Dendritic cell treated with granulocyte-macrophage colony-stimulating factor and Interleukin-4, amounts not matched to agents 40 ng/mL and 50 ng/mL, for 4 days (primary cell): Measurements from ENCODE around the gene RELL2.
A peak's percentile ranks its signal among the peaks of the same experiment; 100 is the strongest.
"Not testable (repeated sequence)": the region's sequence is repeated elsewhere in the genome, so short reads cannot be mapped to it uniquely, and the experiment has no call there.

Experiments
- H3K27ac Mint-ChIP-seq: one replicate; pipeline ENCODE4 v1.8.0; 2022; ENCODE audit warnings: mild to moderate bottlenecking, mixed read lengths
- H3K27me3 Mint-ChIP-seq: one replicate; pipeline ENCODE4 v1.8.0; 2022; ENCODE audit warnings: mild to moderate bottlenecking, mixed read lengths
- H3K36me3 Mint-ChIP-seq: one replicate; pipeline ENCODE4 v1.8.0; 2022; ENCODE audit warnings: low read depth, mixed read lengths
- H3K4me1 Mint-ChIP-seq: one replicate; pipeline ENCODE4 v1.8.0; 2022; ENCODE audit warnings: low read depth, mixed read lengths
- H3K4me3 Mint-ChIP-seq: one replicate; pipeline ENCODE4 v1.8.0; 2022; ENCODE audit warnings: mild to moderate bottlenecking, moderate library complexity, mixed read lengths
- H3K9me3 Mint-ChIP-seq: one replicate; pipeline ENCODE4 v1.8.0; 2022; ENCODE audit warnings: mixed read lengths
- intact Hi-C: fragments of 100-400 bp; cut with micrococcal nuclease; formaldehyde crosslinking; loops from one replicate; pipeline ENCODE4 v1.15.0; 2022

Gene RELL2

DNA sequence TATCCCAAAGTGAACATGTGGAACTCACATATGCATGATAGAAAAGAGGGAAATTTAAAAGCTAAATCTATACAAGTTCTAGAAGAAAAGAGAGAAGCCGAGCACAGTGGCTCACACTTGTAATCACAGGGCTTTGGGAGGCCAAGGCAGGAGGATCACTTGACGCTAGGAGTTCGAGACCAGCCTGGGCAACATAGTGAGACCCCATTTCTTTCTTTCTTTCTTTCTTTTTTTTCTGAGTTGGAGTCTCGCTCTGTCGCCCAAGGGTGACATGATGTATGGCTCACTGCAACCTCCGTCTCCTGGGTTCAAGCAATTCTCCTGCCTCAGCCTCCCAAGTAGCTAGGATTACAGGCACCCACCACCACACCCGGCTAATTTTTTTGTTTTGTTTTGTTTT is 26.9 kb upstream of the RELL2 start:
- Mint-ChIP-seq H3K36me3 (peaks cover 32% of the 10 kb centered on the region), H3K27ac (peak overlapping the region; percentile 16), H3K4me1 (peaks cover 73% of the 10 kb centered on the region)
- H3K27me3 Mint-ChIP-seq, intact Hi-C loops, H3K4me3 Mint-ChIP-seq, H3K9me3 Mint-ChIP-seq: not testable (repeated sequence)

DNA sequence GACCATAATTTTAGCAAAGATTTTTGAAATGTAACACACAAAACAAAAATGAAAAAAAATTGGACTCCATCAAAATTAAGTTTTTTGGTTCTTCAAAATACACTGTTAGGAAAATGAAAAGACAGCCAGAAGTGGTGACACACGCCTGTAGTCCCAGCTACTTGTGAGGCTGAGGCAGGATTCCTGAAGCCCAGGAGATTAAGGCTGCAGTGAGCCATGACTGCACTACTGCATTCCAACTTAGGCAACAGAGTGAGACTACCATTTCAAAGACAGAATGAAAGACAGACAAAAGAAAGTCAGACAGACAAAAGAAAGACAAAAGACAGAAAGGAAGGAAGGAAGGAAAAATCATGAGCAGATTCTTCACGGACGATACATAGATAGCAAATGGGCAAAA is 25.5 kb upstream of the RELL2 start:
- intact Hi-C loops, result no loop called here
- H3K4me1 Mint-ChIP-seq, result peaks cover 73% of the 10 kb centered on the region
- H3K9me3 Mint-ChIP-seq, result no peaks in the 10 kb centered on the region
- H3K4me3 Mint-ChIP-seq, result no peak overlapping the region
- H3K36me3 Mint-ChIP-seq, result peaks cover 32% of the 10 kb centered on the region
- H3K27me3 Mint-ChIP-seq, result no peaks in the 10 kb centered on the region
- H3K27ac Mint-ChIP-seq, result peak overlapping the region; percentile 16

DNA sequence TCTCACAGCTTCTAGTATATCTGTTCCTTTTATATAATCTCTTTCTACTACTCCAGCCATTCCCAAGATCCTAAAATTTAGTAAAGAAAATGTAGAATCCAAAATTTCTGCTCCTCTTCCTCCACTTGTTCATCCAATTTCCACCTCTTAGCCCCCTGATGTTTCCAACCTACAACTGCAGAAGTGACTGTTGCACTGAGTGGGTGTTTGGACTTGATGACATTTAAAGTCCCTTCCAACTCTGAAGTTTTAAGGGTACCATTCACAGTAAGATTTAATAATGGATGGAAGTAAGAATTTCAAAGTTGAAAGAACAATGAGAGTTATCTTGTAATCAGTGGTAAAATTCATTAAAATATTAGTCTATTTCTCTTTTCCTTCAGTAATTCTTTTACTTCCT is 23.5 kb upstream of the RELL2 start:
- H3K36me3 Mint-ChIP-seq, result peaks cover 29% of the 10 kb centered on the region
- intact Hi-C loops, result no loop called here

DNA sequence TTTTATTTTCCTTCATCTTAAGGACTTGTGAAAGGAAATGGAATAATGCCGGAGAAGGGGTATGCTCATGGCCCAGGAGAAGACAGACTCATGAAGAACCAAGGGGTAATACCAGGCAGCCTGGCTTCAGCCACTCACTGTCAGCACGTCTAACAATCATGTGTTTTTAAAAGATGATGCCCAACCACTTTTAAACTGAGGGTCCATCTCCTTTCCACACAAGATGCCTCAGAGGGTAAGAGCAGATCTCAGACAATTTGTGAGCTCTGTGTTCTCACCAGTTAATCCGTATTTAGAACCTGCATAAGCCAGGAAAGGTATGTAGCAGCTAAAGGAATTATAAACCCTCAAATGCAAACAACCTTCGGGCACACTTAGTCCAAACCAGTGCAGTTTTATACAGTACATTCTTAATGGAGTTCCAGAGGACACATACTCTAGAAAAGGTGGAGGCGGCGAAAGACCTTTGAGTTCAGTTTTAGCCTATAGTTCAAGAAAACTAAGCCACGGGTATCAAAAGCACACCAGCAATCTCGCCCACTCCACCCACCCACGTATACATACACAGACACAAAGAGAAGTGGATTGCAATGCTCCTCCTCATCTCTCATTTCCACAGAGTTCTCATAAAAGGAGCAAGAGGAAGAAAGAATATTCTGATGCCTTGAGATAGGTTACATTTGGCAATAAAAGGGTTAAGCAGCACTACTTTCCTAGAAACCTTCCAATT is 20.6 kb upstream of the RELL2 start:
- intact Hi-C loops, result no loop called here
- peak overlapping the region; percentile 92 for H3K27ac Mint-ChIP-seq
- no peaks in the 10 kb centered on the region for H3K9me3 Mint-ChIP-seq
- H3K27me3 Mint-ChIP-seq, result no peaks in the 10 kb centered on the region
- H3K4me1 Mint-ChIP-seq, result peaks cover 66% of the 10 kb centered on the region
- peak overlapping the region; percentile 92 for H3K4me3 Mint-ChIP-seq
- peaks cover 31% of the 10 kb centered on the region for H3K36me3 Mint-ChIP-seq

More for the DNA sequence above, 23.5 kb upstream of the RELL2 start:
- Mint-ChIP-seq H3K27me3 (no peaks in the 10 kb centered on the region), H3K27ac (peak overlapping the region; percentile 59), H3K9me3 (no peaks in the 10 kb centered on the region), H3K4me3 (peak overlapping the region; percentile 11), H3K4me1 (peaks cover 77% of the 10 kb centered on the region)

DNA sequence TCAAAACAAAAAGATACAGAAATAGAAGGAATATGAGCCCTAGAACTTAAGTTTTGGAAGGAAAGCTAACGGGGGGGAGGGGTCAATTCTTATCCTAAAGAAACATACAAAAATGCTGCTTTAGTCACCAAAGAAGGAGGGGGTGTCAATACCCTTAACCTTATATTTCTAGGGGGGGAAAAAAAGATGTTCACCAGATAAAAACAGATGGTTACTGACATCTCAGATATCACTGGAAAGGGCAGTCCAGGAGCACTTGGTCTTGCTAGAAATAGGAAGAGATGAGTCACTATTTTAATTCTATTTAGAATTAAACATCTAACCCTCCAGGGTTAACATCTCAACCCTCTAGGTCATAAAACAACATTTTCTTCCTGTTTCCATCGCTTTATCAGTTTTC is 19.7 kb upstream of the RELL2 start:
- intact Hi-C loops, result no loop called here

DNA sequence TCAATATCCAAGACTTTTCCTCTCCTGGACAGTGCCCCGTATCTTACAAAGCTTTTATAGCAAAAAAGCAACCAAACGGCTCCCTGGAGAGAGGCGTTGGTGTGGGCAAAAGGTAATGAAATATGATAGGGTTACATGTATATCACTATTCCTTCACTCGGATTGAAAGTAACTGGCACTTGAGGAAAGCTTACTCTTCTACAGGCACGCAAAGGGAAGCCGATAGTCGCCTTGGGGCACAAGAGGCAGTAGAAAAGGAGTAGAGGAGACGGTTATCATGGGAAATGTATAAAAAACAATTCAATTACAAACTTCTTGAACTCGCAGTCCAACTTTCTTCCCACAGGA is 19.1 kb upstream of the RELL2 start:
- peak overlapping the region; percentile 92 for H3K27ac Mint-ChIP-seq
- H3K27me3 Mint-ChIP-seq, result no peaks in the 10 kb centered on the region
- H3K4me1 Mint-ChIP-seq, result peaks cover 70% of the 10 kb centered on the region
- H3K9me3 Mint-ChIP-seq, result no peaks in the 10 kb centered on the region
- intact Hi-C loops, result loop anchor here (2.0 kb wide), 2 partner anchors 13 to 17 kb away; no protein-coding TSS in a partner anchor
- H3K4me3 Mint-ChIP-seq, result peak overlapping the region; percentile 92
- peaks cover 40% of the 10 kb centered on the region for H3K36me3 Mint-ChIP-seq

More for the DNA sequence above, 19.7 kb upstream of the RELL2 start:
- Mint-ChIP-seq H3K27ac (peak overlapping the region; percentile 92), H3K36me3 (peaks cover 35% of the 10 kb centered on the region), H3K27me3 (no peaks in the 10 kb centered on the region), H3K4me3 (peak overlapping the region; percentile 92), H3K4me1 (peaks cover 69% of the 10 kb centered on the region), H3K9me3 (no peaks in the 10 kb centered on the region)

DNA sequence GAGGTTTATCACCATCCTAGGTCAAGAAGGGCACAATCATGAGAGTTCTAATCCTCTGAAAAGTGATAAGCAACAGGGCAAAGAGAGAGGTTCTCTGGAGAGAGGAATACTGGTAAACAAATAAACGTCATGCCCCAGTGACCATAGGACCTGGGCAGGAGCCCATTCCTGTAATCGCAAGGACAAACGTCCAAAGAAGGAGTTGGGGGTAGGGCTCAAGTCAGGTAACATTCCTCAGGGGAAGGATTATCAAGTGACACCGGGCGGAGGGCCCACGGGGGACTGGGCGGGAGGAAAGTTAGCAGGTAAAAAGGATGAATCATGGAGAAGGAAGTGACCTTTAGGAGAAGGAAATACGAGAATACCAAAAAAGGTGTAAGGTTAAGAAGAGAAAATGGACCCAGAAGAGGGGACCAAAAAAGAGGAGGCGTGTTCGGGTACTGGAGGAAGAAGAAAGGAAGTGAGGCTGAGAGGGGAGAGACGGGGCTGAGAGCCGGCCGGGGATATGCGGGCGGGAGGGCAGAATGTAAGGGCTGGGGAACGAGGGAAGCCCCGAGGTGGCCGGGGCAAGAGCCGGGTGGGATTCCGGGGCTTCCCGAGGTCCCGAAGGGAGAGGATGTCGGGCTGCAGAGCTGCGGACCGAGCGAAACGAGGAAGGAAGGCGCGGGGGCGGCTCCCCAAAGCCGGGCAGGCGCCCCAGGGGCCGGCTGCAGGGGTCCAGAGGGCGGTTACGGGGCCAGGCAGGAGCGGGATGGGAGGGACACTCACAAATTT is 18.6 kb upstream of the RELL2 start:
- Mint-ChIP-seq H3K9me3 (no peaks in the 10 kb centered on the region), H3K4me1 (peaks cover 70% of the 10 kb centered on the region), H3K27me3 (no peaks in the 10 kb centered on the region), H3K4me3 (peak overlapping the region; percentile 92), H3K27ac (peak overlapping the region; percentile 92), H3K36me3 (peaks cover 46% of the 10 kb centered on the region)
- intact Hi-C loops, result loop anchor here (2.0 kb wide), 2 partner anchors 13 to 17 kb away; no protein-coding TSS in a partner anchor

DNA sequence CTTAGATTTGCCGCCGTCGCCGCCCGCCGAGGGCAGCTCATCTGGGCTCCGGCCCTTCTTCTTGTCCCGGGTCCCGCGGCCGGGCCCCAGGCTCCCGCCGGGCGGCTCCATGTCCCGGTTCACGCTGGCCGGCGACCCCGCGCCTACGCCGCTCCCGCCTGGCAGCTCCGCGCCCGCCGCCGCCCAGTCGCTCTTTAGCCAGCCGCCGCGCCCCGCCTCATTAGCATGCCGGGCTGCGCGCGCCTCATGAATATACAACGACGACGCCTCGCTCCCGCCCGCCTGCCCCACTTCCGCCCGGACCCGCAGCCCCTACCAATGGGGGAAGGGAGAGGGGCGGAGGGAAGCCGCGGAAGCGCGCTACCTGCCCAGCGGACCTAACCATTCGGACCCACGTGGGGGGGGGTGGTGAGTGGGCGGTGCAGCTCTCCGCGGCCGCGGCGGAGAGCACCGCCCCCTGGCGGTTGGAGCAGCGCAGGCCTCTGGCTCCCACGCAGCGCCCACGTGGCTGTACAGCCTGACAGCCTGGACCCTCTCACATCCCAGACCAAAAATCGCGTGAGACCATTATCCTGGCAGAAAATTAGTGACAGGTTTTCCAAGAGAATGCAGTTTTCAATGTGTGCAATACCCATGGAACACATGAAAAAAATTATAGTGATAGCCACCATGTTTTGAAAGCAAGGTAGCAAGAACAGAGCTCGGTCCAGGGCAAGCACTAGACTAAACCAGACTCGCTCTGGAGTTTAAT is 17.8 kb upstream of the RELL2 start, which contains the start of gene DIAPH1:
Gene DIAPH1, minus strand, starts transcription at position 197 of the 751 bp plus-strand sequence. Its CDS starts 86 bp downstream, at position 111.
- H3K36me3 Mint-ChIP-seq, result peaks cover 53% of the 10 kb centered on the region
- peak within 1 kb of the TSS; percentile 92 for H3K27ac Mint-ChIP-seq
- no peaks in the 10 kb centered on the region for H3K9me3 Mint-ChIP-seq
- no peaks in the 10 kb centered on the region for H3K27me3 Mint-ChIP-seq
- intact Hi-C loops, result loop anchor here (1.0 to 2.0 kb wide), 3 partner anchors 14 to 27 kb away; no protein-coding TSS in a partner anchor
- H3K4me3 Mint-ChIP-seq, result peak within 1 kb of the TSS; percentile 92
- H3K4me1 Mint-ChIP-seq, result peaks cover 70% of the 10 kb centered on the region

DNA sequence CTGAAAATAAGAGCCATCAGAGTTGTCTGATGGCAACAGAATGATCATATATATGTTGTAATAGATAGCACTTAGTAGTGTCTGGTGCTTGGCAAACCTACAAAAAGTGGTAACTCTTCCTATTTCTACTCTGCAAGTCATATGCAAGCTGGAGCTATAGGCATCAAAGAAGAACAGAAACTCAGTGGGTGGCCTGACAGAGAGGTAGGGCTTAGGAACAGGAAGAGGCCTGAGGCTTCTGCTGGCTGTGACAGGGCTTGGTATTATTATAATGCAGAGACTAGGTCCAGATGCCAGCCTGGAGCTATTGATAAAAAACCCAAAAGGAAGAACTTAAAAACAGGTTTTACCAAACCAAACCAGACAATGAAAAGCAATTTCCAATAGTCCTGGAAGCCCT is 13.6 kb upstream of the RELL2 start:
- H3K4me1 Mint-ChIP-seq, result peaks cover 75% of the 10 kb centered on the region
- H3K27ac Mint-ChIP-seq, result peak overlapping the region; percentile 90
- H3K27me3 Mint-ChIP-seq, result no peaks in the 10 kb centered on the region
- H3K9me3 Mint-ChIP-seq, result no peaks in the 10 kb centered on the region
- peaks cover 87% of the 10 kb centered on the region for H3K36me3 Mint-ChIP-seq
- peak overlapping the region; percentile 56 for H3K4me3 Mint-ChIP-seq
- intact Hi-C loops, result no loop called here

DNA sequence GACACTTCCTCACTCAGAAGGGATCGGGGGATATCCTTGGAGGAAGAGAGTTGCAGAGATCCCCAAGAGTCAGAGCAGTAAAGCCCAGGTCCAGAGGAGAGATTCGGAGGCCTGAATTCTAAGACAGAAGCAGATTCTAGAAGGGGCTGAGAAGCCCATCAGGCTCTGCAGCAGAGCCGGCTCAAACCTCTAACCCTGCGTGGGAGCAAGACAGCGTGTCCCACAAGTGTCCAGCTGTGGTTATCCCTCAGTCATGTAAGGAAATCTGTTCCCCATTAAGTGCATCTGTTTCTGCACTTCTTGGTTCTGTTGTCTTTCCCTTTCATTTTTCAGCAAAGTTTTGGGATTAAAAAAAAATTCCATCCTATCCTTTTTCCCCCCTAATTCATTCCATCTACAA is 13.2 kb upstream of the RELL2 start:
- intact Hi-C loops, result no loop called here
- Mint-ChIP-seq H3K4me3 (peak overlapping the region; percentile 56), H3K27me3 (no peaks in the 10 kb centered on the region), H3K9me3 (no peaks in the 10 kb centered on the region), H3K4me1 (peaks cover 78% of the 10 kb centered on the region), H3K36me3 (peaks cover 87% of the 10 kb centered on the region), H3K27ac (peak overlapping the region; percentile 90)

DNA sequence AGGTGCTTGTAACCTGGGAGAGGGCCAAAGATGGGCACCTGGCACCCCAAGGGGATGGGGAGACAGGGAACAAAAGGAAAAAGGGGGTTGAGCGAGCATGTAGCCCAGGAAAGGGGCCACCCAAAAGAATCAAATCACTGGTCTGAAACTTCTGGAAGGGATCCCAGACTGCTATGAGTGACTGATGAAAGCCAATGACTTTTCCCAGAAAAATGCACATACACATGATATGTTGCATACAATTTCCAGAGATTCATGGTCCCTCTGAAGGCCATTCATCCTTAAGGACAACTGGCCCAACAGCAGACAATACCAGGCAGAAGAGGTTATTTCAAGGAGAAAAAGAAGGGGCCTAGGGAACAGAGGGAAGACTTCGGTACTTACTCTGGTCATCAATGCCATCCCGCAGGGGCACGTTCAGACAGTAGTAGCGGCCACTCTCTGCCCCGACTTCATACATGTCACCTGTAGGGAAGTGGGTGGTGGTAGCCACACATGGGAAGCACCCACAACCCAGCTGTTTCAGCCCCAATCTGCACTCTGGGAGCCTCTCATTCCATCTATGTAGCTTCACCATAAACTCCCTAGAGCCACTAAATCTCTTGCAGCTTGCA is 8.5 kb upstream of the RELL2 start:
- H3K27ac Mint-ChIP-seq, result peak overlapping the region; percentile 82
- H3K4me3 Mint-ChIP-seq, result no peak overlapping the region
- H3K27me3 Mint-ChIP-seq, result no peaks in the 10 kb centered on the region
- no peaks in the 10 kb centered on the region for H3K9me3 Mint-ChIP-seq
- H3K36me3 Mint-ChIP-seq, result peaks cover 85% of the 10 kb centered on the region
- intact Hi-C loops, result no loop called here
- peaks cover 71% of the 10 kb centered on the region for H3K4me1 Mint-ChIP-seq

DNA sequence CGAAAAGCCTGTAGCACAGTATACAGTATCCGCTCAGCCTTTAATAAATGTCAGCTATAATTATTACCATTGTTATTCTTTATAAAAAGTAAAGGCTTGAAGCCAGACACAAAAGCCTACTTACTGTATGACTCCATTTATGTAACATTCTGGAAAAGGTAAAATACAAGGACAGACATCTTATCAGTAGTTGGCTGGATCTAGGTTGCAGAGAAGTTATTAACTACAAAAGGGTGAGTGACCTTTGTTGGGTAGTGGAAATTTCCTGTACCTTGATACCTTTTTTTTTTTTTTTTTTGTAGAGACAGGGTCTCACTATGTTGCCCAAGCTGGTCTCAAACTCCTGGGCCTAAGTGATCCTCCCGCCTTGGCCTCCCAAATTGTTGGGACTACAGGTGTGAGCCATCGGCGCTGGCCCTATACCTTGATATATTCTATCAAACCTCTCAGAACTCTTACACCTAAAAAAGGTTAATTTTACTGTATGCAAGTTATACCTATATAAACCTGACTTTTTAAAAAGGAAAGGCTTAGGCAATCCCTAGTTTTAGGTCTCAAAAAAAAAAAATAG is 6.1 kb upstream of the RELL2 start:
- no peak overlapping the region for H3K27ac Mint-ChIP-seq
- intact Hi-C loops, result loop anchor here (5.0 kb wide), 1 partner anchor 38 kb away; no protein-coding TSS in a partner anchor
- H3K4me1 Mint-ChIP-seq, result peaks cover 72% of the 10 kb centered on the region
- peaks cover 80% of the 10 kb centered on the region for H3K36me3 Mint-ChIP-seq
- no peaks in the 10 kb centered on the region for H3K9me3 Mint-ChIP-seq
- no peak overlapping the region for H3K4me3 Mint-ChIP-seq
- H3K27me3 Mint-ChIP-seq, result no peaks in the 10 kb centered on the region

DNA sequence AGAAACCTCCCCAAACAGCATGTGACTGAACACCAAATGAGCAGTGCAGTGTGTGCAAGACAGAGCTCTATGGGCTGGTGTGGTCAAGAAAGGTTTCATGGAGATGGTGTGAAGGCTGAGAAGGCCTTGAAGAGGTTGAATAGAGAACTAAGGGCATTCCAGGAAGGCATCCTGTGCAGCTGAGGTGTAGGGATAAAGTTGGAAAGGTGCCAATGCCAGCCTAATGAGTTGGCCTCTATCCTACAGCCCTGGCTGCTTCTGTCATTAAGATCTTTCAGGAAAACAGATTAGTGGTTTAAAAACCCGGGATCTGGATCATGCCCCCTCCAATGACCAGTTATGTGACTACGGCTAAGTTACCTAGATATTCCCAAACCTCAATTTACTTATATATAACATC is 4.1 kb upstream of the RELL2 start:
- no peaks in the 10 kb centered on the region for H3K9me3 Mint-ChIP-seq
- H3K4me1 Mint-ChIP-seq, result peaks cover 62% of the 10 kb centered on the region
- H3K36me3 Mint-ChIP-seq, result peaks cover 64% of the 10 kb centered on the region
- no peaks in the 10 kb centered on the region for H3K27me3 Mint-ChIP-seq
- no peak overlapping the region for H3K27ac Mint-ChIP-seq
- intact Hi-C loops, result loop anchor here (5.0 kb wide), 1 partner anchor 40 kb away; no protein-coding TSS in a partner anchor
- H3K4me3 Mint-ChIP-seq, result no peak overlapping the region
